ENCODE measurements around the gene RXRA.

RXRA gene

DNA sequence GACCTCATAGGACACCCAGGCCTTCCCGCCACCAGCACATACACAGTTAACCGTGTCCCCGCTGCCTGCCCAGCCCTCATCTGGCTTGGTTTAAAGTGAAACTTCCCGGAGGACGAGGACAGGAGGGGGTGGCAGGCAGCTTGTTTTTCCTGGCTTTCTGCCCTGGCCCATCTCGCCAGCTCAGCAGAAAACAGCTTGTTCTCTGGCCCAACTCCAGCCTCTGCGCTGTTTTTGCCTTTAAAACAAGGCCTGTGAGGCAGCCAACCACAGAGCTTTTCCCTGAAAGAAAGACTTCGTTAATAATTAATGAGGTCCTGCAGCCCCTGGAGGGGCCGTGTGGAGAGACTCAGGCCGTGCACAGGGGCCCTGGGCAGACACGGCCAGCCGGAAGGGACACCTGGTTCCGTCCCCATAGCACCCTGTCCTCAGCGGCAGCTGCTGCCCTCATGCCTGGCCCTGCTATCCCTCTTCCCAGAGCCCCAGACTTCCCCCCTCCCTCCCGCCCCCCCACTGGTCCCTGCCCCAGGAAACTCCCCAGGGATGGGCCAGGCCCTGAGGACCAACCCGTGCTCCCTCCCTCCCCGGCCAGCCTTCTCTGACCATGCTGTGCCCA lies 108.7 kb downstream of the RXRA start:
- no peak for DNase-seq (ENCODE audit: low read depth)

DNA sequence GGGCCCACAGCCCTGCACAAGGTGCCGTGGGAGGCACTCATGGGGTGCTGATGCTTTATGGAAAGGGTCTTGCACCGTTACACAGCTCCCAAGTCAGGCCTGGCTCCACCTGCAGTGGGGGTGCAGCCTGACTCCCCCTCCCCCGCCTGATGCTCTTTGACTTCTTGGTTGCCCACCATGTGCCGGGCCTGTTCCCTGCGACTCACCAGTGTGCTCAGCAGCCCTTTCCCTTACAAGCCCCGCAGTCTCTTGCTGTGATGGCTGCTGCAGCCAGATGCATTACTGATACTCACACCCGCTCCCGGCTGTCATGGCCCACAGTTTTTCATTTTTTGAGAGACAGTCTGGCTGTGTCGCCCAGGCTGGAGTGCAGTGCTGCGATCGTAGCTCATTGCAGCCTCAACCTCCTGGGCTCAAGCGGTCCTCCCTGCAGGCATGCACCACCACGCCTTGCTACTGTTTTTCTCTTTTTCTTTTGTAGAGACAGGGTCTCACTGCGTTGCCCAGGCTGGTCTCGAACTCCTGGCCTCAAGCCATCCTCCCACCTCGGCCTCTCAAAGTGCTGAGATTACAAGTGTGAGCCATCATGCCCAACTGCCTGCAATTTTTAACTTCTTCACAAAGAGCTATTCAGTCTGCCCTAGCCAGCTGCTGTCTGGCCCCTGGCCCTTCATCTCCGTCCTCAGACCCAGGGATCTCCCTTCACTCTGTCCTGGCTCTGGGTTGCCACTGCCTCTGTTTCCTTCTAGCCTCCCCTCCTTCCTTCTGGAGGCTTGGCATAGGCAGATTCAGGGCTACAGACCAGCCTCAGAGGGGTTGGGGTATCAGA lies 109.5 kb downstream of the RXRA start:
- DNase-seq (ENCODE audit: low read depth), result no peak

DNA sequence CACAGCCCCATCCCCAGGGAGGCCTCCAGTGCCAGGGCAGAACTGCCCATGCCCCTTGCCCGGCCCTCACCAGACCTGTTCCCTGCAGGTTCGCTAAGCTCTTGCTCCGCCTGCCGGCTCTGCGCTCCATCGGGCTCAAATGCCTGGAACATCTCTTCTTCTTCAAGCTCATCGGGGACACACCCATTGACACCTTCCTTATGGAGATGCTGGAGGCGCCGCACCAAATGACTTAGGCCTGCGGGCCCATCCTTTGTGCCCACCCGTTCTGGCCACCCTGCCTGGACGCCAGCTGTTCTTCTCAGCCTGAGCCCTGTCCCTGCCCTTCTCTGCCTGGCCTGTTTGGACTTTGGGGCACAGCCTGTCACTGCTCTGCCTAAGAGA lies 110.1 kb downstream of the RXRA start:
- DNase-seq (ENCODE audit: low read depth), result no peak

DNA sequence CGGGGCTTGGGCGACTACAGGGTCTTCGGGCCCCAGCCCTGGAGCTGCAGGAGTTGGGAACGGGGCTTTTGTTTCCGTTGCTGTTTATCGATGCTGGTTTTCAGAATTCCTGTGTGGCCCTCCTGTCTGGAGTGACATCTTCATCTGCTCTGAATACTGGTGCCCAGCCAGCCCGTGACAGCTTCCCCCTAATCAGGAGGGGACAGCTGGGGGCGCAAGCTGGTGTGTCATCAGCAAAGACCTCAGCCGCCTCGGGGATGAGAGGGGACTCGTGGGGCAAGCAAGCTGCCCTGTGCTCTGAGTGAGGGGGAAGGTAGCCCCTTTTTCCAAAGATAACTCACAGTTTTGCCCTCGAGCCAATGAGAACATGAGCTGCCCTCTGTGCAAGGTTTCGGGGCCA lies 110.7 kb downstream of the RXRA start:
- DNase-seq (ENCODE audit: low read depth), result no peak

DNA sequence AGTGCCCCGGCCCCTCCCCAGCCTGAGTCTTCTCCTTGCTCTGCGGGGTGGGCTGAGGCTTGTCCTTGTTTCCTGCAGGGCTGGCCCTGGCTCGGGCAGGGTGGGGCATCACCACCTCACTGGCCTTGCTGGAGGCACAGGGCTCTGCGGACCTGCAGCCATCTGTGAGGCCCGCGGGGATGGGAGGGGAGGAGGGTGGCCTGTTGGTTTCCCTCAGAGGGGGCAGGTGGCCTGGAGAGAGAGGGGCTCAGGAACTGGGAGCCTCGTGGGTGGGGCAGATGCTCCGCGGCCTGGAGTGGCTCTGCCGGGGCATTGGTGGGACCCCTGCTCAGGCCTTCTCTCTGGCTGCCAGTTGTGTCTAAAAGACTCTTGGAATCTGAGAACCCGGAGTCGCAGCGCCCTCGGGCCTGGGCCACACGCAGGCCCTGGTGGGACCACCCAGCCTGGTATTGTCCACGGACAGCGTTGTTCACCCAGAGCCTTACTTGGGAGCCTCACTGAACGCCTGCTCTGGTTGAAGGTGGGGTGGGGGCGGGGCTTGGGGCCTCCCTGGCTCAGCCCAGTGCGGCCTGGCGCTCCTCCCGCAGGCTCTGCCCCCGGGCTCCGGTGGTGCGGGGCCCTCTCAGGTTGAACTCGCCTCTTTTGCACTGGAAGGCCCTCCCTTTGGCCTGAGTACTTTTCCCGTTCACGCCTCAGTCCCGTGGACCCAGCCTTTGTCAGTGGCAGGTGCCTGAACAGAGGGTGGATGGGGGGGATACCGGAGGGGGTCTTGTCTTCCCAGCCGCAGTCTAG lies 111.3 kb downstream of the RXRA start:
- no peak for DNase-seq (ENCODE audit: low read depth)

DNA sequence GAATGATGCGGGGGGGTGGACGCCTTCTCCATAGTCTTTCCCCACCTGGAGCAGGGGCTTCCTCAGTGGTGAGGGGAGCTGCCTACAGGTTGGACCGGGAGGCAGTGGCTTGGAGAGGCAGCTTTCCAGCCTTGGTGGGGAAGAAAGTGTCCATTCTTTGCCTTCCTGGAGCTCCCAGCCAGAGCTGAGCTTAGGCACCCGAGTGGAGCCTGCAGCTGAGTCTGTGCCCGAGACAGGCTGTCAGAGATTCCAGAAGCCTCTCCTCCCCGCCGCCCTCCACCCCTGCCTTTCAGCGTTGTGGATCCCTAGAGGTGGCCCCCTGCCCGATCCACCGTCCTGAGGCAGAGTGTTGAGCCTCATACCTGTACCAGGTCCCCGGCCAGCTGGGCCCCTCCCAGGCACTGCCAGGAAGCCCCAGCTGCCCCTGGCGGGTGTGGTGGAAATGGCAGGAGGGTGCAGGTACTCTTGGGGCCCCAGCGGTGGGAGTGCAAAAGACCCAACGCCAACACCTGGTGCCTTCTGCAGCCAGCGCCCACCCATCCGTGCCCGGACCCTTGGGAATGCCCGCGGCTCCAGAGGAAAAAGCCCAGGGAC lies 112.0 kb downstream of the RXRA start:
- no peak for DNase-seq (ENCODE audit: low read depth)

DNA sequence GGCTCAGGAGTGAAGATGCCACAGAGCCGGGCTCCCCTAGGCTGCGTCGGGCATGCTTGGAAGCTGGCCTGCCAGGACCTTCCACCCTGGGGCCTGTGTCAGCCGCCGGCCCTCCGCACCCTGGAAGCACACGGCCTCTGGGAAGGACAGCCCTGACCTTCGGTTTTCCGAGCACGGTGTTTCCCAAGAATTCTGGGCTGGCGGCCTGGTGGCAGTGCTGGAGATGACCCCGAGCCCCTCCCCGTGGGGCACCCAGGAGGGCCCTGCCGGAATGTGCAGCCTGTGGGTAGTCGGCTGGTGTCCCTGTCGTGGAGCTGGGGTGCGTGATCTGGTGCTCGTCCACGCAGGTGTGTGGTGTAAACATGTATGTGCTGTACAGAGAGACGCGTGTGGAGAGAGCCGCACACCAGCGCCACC lies 113.1 kb downstream of the RXRA start:
- no peak for DNase-seq (ENCODE audit: low read depth)

DNA sequence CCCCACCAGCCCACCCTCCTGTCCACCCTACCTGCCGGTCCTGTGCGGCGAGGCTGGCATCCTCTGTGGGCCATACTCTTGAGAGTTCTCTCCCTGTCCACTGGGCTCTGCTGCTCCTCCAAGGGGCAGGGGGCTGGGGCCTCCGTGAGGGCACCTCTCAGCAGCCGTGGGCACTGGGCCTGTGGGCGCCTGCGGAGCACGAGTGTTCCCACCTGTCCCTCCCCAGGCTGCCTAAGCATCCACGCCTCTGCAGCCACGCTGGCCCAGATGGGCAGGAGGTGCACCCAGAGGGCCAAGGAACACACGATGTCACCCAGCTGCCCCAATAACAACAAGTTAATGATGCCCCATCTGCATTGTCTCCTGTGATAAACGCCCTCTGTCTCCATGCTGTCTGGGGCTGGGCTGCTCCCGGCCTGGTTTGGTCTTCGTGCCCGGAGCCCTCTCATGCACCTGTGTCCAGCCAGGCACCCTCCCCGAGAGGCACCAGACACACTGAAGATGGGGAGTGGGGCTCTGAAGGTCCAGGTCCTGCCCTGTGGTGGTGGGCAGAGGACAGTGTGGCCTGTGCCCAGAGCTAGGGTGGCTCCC lies 114.5 kb downstream of the RXRA start:
- DNase-seq (ENCODE audit: low read depth), result no peak

DNA sequence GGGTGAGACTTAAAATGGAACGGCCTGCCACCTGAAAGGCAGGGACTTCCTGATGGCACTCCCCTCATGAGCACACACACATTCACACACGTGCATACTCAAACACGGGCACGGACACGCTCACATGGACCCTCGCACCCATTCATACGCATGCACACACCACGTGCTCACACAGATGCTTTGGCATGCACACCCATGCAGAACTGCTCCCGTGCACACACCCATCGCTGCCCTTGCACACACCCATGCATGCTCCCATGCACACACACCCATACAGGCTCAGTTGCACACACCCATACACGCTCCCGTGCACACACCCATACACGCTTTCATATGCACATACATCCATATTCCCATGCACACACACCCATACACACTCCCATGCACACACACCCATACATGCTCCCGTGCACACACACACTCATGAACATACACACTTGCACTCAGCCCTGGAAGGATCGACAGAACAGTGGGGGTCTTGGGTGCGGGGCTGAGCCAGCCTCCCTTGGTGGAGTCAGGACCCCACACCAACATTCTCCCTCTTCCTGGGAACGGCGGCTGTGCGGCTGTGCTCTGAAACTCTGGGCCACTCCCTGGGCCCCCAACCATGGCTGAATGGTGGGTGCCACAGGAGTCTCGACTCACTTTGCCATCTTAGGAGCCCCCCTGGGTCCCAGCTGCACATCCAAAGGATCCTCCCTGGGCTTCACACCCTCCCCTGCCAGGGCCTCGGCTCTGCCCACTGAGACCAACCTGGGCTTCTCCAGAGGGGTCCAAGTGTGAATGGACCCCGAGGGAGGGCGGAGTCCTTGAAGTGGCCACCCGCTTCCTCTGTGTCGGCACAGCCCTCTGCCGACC lies 115.2 kb downstream of the RXRA start:
- no peak for DNase-seq (ENCODE audit: low read depth)

DNA sequence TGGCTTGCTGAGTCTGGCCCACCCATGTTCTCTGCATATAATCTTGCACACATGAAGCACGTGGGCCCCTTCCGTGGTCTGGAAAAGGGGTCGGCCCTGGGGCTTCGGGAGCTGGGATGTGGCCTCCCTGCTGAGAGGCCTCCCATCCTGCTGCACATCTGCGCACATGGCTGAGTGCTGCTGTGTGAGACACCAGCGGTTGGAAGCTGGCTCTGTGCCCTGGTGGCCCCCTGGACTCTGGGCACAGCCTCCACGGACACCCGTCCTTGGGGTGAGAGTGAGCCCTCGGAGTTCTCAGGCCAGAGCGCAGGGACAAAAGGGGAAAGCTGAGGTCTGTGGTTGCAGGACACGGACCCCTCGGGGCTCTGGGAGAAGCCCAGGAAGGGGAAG lies 115.8 kb downstream of the RXRA start:
- no peak for DNase-seq (ENCODE audit: low read depth)

DNA sequence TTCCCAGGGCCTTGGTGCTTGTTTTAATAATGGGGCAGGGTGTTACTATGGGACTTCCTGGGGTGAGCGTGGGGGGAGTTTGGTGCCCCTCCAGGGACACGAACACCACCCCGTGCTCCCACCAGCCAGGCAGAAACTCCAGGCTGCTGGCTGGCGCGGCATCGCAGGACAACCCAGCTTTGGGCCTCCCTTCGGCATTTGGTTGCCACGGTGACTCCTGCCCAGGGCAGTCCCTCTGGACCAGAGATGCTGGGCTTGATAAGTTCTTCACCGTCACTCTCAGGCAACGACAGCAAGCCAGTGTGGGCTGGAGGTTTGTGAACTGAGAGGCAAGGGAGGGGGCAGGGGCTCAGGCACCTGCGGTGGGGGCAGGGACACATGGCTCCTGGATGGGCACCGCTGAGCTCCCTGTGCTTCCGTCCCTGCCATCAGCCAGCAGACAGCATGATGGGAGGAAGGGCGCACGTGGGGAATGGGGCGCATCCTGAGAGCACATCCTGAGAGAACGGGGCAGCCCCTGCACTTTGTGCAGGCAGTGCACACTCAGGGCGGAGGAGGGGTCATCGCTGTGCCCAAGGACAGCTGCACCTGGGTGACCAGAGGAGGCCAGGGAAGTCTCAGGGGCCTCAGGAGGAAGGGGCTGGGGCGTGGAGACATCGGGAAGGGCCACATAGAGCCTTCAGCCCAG lies 116.4 kb downstream of the RXRA start:
- DNase-seq (ENCODE audit: low read depth), result no peak

DNA sequence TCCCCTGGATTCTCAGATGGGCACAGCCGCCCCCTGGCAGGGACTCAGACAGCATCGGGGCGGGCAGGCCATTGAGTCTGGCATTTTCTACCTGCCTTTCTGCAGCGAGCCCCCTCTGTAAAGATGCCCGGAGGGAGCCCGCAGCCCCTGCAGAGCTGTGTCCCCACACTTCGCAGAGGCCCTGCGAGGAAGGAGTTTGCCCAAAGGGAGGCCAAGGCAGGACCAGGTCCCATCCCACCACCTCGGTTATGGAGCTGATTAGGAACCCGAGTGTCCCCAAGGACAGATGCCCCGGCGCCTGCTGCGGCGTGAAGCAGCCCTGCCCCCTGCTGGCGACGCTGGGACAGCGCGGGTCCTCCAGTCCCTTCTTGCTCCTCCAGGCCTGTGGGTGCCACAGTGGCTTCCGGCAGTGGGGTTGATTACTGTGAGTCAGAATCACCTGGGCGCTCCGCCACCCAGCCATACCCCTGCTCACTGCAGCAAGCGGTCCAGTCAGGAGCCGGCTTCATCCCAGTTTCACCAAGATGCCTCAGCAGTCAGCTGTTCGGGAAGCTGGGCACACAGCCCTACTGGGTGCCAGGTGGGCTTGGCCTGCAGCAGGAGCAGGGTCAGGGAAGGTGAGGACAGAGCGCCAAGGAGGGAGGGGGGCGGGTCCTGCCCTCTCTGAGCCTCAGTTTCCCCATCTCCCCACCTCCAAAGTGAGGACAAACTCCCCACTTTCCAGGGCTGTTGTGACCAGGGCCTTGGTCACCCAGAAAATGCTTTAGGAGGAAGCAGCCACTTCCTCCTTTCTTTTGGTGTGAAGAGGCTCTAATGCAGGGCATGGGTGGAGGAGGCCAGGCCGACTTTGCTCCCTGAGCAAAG lies 117.2 kb downstream of the RXRA start:
- DNase-seq (ENCODE audit: low read depth), result peak; percentile 76

DNA sequence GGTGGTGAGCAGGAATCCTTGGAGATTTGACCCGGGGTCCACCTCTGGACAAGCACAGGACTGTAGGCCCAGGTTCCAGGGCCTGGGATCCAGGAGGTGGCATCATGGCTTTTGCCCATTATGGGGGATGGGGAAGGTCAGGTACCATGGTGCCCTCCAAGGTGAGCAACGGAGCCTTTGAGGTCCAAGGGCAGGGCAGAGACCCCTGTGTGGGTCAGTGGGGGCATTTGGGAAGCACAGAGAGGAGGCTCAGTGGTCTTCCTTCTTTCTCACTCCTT lies 117.7 kb downstream of the RXRA start:
- DNase-seq (ENCODE audit: low read depth), result no peak

DNA sequence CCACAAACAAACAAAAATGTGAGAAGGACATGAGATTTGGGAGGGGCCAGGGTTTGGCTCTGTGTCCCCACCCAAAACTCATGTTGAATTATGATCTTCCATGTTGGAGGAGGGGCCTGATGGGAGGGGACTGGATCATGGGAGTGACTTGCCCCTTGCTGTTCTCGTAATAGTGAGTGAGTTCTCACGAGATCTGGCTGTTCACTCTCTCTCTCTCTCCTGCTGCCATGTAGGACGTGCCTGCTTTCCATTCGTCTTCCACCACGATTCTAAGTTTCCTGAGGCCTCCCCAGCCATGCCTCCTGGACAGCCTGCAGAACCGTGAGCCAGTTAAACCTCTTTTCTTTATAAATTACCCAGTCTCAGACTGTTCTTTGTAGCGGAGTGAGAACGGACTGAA lies 118.7 kb downstream of the RXRA start:
- no peak for DNase-seq (ENCODE audit: low read depth)

DNA sequence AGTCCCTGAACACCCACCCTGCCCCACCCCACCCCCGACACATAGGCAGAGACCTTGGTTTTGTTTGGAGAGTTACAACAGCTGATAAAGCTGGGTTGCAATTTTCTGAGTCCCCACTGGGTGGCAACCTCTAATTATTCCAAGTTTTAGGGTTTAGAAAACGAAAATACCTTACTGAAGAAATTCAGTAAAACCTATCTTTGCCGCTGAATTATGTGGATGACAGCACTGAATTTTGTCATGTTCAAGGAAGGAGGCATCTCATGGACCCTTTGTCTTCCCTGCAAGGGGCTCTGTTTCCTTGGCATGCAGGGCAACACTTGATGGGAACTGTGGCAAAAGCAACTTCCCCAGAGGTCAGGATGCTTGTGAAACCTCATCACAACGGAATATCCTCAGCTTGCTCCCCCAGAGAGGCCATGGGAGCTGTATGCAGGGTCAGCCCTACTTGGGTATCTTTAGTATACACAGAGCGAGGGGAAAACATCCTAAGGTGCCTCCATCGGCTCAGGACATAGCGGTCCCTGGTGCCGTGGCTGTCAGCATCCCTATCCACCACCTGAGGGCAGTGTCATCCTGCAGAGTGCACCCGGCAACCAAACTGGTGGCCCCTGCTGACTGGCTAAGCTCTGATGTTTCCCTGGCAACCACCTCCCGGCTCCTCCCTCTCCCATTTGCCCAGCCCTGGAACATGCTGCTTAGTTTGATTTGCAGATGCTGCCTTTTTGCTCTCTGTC lies 123.1 kb downstream of the RXRA start:
- peak; percentile 68 for DNase-seq (ENCODE audit: low read depth)

DNA sequence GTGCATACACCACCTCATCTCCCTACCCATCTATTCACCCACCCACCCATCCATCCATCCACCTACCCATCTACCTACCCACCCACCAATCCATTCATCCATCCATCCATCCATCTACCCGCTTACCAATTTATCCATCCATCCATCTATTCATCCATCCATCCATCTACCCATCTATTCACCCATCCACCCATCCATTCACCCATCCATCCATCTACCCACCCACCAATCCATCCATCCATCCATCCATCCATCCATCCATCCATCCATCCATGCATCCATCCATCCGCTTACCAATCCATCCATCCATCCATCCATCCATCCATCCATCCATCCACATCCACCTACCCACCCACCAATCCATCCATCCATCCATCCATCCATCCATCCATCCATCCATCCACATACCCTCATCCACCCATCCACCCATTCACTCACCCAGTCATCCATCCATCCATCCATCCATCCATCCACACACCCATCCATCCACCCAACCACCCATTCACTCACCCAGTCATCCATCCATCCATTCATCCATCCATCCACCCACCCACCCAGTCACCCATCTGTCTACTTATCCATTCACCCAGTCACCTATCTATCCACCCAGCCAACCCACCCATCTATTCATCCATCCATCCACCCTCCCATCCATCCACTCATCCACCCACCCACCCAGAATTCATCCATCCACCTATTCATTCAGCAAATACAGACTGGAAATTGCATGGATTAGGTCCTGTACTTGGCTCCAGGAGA lies 125.6 kb downstream of the RXRA start:
- DNase-seq (ENCODE audit: low read depth), result no peak

DNA sequence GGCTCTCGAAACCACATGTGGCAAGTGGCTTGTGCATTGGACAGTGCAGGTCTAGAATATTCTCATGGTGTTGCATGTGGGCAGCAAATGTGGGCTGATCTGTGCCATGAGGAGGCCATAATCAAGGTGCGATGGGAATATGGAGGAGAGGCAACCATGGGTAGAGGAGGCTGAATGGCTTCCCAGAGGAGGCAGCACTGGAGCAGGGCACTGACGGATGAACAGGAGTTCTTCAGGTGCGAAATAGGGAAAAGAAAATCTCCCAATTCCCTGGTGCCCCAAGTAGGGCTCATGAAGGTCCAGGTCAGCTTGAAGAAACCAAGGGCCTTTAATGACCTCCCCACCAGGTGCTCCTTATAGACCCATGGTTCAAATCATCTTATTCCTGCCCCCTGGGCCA lies 126.5 kb downstream of the RXRA start:
- no peak for DNase-seq (ENCODE audit: low read depth)

DNA sequence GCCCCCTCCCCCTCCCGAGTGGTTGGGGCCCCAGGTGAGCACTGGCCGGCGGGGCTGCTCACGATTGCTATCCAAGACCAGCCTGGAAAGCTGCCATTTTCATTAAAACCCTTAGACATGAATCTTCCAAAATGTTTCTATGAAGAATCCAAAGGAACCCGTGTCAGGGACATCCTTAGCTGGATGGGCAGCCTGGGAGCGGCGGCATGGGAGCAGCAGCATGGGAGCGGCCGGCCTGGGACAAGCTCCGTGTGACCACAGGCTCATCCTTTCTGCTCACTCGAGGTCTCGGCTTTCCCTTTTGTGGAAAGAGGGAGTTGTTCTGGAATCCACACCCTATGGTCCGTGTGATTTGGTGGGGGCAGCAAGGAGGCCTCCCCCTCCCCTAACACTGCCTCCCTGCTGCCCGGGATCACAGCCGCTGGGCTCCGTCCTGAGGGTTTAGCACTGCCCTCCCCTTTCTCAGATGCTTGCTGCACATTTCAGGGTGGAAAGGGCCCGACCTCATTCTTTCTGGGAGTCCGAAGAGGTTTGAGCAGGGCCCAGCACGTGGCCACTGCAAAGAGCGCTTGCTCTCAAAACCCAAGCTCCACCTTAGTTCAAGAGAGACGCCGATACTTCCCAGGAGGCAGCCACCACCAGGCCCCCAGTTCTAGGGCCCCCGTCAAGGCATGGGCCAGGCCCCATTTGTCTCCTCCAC lies 127.7 kb downstream of the RXRA start:
- no peak for DNase-seq (ENCODE audit: low read depth)
